Measurements from ENCODE around the gene MYBPC1. TPM values are rescaled to one million over a fixed set of nuclear protein-coding genes. Genes with fewer than 3 reads are reported as not detected.

MYBPC1 gene
- total RNA-seq, 1 donor from 2014 or later, result not detected

DNA sequence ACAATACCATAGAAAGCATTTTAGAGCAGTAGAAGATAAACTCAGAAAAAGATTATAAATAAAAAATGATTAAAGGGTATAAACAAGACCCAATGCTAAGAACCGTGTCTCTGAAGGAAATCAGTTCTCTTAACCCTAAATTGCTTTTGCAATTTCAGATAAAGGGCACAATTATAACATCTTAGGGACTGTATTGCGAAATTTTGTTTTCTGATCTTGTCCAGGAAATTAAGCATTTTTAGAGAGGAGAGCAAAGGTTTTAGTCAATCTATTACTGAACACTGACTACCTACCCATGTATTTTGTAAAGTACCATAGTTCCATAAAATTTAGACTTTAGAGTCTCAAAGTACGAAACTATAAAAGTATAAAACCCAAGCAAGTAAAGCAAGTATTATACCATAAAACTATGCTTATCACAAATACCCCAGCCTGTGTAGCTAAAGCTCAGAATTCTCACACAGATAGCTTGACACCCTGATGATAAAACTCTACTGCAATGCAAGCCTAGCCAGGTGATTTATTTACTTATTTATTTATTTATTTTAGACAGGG is 95.8 kb downstream of the MYBPC1 start:
- ATAC-seq, result peak; percentile 14
- no peak for DNase-seq (ENCODE audit: low spot score)

DNA sequence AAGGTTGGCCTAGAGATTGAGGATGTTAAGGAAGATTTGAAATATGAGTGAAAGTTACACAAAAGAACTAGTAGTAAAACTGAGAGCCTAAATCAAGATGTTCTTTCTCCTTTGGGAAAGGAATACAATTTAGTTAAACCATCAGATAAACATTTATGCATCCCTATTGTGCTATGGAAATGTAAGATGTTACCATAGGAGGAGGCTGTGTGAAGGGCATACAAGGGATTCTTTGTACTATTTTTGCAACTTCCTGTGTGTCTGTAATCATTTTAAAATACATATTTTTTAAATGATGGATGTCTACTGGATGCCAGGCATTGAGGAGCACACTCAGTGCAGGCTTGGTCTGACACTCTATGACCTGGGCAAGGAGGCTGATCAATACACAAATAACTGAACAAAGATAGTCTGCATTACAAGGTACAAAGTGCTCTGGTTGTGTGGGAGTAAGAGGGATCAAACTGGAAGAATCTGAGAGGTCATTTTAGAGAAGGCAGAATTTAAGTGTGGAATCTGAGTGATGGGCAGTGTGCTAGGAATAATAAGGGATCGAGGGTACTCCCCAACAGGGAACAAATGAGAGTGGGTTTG is 96.8 kb downstream of the MYBPC1 start:
- DNase-seq (ENCODE audit: low spot score) (no peak), ATAC-seq (peak; percentile 83)

DNA sequence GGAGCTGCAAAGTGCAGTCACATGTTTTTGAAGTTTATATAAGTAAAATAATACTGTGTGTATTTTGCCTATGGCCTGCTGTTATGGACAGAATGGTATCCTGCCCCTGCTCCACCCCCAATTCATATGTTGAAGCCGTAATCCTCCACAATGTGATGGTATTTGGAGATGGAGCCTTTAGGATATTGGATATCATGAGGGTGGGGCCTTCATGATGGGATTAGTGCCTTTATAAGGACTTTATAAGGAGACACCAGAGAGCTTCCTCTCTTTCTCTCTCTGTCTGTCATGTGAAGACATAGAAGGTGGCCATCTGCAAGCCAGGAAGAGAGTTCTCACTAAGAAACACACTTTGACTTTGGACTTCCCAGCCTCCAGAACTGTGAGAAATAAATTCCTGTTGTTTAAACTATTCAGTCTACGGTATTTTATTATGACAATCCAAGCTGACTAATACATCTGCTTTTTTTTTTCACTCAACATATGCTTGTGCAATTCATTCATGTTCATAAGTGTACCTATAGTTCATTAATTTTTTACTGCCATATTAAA is 99.6 kb downstream of the MYBPC1 start:
- ATAC-seq, result no peak

DNA sequence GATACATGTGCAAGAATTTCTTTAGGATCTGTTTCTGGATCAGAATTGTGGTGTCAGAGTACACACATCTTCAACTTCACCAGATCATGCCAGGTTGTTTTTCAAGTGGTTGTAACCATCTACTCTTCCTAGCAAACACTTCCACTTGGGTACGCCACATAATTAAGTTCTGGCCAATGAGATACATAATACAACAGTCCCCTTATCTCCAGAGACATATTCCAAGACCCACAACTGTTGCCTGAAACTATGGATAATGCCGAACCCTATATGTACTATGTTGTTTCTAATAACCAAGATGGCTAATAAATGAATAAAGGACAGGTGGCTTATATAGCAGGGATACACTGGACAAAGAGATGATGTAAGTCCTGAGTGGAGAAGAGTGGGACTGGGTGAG is 100.2 kb downstream of the MYBPC1 start:
- no peak for DNase-seq (ENCODE audit: low spot score)
- no peak for ATAC-seq

More for the DNA sequence above, 99.6 kb downstream of the MYBPC1 start:
- no peak for DNase-seq (ENCODE audit: low spot score)

DNA sequence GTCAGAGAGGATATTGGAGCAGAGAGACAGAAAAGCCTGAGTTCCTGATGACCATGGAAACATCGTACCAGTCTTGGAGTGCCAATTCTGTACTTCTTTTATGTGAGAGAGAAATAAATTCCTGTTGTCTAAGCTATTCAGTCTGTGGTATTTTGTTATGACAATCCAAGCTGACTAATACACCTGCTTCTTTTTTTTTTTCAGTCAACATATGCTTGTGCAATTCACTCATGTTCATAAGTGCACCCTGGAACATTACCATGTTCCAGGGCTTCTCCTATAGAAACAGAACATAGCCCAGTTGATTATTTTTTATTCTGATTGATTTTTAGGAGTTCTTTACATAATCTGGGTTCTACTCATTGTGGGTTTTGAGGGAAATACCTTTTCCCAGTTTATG is 100.9 kb downstream of the MYBPC1 start:
- no peak for DNase-seq (ENCODE audit: low spot score)
- ATAC-seq, result no peak

DNA sequence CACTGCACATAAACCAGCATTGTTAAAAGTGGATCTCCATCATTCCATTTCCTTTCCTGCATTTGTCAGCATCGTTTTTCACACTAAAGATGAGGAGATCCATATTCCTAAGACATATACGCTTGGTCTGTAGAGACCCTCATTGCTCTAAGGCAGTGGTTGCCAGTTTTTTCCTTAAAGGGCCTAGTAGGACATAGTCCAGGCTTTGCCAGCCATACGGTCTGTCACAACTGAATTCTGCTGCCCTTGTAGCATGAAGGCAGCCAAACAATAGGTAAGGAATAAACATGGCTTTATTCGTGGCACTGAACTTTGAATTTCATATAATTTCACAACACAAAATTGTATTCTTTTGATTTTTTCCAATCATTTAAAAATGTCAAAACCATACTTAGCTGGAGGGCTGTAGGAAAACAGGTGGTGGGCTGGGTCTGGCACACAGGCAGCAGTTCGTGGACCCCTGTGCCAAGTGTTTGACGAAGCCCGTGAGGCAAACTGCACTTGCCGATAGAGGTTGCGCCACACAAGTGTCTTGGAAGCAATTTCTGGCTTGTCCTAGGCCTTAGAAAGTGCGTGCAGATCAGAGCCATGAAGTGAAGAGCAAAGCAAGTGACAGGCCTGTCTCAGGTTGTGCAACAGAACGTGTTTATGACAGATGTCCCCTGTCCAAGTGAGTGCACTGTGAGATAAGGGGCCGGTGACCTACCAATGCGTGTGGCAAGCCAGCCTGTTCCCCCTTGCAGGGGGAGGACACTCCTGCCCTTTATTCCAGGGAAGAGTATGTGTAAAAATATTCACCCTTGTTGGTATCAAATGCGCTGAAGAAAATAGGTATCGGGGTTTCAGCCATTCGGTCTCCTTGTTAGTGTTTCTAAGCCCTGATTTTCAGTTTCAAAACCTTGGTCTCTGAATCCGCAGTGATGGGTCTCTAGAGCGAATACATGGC is 101.8 kb downstream of the MYBPC1 start:
- ATAC-seq, result peak; percentile 66
- DNase-seq (ENCODE audit: low spot score), result peak; percentile 91

DNA sequence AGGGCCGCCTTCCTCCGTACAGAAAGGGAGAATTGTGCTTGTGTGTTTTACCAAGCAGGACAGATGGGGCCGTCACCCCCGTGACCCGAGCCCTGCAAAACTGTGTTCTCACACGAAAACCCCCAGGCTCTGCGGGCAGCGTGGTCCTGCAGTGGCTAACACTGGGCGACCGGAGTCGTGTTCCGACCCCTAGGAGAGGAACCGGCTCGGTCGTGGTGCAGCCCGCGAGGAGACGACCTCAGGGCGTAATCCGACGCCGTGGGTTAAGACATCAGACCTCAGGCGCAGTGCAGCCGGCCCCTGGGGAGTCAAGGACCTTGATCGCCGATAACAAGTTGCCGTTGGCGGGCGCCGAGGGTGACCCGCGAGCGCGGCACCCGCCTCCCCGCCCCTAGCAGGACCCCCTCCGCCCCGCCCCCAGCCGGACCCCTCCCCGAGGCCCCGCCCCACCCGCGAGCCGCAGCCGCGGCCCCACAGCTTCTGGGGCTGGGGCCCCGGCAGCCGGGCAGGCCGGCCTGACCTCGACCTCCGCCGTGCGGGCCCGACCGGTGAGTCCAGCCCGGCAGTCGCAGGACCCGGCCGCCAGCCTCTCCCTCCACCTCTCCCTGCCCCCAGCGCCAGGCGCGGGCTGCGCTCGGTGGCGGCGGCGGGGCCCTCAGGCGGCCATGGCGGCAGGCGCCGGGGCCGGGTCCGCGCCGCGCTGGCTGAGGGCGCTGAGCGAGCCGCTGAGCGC is 102.6 kb downstream of the MYBPC1 start, which contains the start of gene CHPT1:
CHPT1 (plus strand) TSS at position 444 of the 733 bp plus-strand sequence; CDS start at position 666, 222 bp downstream.
- ATAC-seq (peak; percentile 70), DNase-seq (ENCODE audit: low spot score) (peak; percentile 89)

DNA sequence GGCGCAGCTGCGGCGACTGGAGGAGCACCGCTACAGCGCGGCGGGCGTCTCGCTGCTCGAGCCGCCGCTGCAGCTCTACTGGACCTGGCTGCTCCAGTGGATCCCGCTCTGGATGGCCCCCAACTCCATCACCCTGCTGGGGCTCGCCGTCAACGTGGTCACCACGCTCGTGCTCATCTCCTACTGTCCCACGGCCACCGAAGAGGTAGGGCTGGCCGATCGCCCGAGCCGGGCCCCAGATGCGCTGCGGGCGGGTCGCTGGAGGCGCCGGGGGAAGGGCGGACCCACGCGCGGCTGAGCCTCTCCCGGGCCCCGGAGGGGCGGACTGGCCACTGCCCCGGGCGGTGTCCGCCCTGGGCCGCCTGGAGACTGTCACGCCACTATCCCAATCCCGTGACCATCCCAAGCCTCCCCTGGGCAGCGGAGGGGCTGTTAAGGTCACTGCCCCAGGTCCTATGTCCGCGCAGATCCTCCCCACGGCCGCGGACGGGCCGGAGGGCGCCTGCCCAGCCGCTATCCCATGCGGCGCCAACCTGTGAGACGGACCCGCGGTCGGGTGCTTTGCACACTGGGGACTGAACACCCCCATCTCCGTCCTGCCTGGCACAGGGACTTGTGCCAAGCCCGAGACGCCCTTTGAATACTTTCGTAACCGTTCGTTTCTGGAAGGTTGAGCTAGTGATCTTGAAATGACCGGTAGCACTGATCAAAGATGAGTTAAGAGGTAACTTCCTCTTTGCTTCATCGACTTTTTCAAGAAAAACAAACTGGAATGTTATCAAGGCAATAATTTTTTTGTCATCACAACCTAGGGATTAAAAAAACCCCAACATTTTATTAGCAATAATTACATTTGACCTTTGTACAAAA is 103.4 kb downstream of the MYBPC1 start:
- DNase-seq (ENCODE audit: low spot score) (peak; percentile 92), ATAC-seq (peak; percentile 70)

DNA sequence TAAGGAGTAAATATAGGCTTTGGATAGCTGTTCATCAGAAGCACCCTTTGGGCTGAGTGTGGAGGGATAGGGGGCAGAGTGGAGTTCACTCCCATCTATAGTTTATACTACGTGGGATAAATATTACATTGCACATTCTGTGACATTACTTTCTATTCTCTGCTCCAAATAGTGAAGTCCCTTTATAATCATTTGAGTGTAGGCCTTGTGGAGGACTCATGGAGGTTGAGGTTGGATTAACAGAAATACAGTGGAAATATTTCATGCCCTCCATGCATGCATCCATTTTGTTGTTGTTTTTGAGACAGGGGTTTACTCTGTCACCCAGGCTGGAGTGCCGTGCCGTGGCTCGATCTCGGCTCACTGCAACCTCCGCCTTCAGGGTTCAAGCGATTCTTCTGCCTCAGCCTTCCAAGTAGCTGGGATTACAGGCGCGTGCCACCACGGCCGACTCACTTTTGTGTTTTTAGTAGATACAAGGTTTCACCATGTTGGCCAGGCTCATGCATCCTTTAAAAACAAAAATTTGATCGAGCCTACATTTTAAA is 104.1 kb downstream of the MYBPC1 start:
- DNase-seq (ENCODE audit: low spot score) (no peak), ATAC-seq (peak; percentile 2)

DNA sequence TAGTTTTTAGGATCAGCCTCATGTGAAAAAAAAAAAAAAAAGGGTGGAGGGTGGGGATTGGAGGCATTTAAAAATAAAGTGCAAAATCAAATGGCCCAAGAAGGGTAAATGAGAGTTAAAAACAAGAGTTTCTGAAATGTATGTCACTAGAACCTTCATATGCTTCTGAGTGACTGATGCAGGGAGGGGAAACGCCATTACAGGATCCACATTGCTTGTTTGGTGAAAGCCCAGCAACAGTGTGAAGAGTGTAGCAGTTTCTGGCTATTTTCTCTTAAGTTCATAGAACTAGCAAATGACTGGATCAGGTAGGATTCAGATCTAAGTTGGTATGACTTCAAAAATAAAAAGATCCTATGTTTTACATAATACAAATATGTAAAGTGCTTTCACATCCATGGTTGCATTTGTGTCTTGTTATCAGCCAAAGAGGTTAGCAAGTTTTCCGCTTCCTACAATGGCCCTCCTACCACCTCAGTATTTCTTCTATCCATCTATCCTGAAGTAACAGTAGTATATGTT is 105.6 kb downstream of the MYBPC1 start:
- ATAC-seq, result no peak
- no peak for DNase-seq (ENCODE audit: low spot score)

DNA sequence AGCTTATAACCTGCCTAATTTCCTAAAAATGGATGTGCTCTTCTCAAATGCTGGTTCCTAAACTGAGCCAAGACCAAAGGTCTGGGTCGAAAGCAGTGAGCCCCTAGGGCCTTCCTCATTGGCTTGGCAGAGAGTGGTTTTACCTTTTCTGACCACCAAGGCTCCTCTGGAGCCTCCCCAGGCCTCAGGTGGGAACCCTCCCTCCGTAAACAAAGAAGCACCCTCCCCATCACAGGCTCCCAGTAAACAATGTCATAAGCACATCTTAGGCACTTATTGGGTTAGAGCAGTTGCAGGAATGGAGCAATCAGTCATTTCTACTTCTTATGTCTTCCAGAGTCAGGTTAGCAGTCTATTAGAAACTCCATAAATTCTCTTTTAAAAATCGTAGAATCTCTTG is 108.7 kb downstream of the MYBPC1 start:
- ATAC-seq (no peak), DNase-seq (ENCODE audit: low spot score) (no peak)

DNA sequence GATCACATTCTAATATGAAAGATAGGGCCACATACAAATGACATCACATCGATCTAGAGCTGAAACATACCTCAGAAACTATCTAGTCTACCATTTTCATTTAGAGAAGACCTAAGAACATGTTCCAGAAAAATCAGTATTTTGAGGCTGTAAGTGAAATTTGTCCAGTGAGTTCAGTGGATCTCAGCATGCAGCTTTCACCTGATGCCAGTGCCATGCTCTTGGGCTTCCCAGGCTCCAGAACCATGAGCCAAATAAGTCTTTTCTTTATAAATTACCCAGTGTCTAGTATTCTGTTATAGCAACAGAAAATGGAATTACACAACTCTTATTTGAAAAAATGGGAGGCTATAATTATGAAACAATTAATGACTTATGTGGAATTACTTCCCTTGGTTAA is 111.6 kb downstream of the MYBPC1 start:
- ATAC-seq (no peak), DNase-seq (ENCODE audit: low spot score) (no peak)

DNA sequence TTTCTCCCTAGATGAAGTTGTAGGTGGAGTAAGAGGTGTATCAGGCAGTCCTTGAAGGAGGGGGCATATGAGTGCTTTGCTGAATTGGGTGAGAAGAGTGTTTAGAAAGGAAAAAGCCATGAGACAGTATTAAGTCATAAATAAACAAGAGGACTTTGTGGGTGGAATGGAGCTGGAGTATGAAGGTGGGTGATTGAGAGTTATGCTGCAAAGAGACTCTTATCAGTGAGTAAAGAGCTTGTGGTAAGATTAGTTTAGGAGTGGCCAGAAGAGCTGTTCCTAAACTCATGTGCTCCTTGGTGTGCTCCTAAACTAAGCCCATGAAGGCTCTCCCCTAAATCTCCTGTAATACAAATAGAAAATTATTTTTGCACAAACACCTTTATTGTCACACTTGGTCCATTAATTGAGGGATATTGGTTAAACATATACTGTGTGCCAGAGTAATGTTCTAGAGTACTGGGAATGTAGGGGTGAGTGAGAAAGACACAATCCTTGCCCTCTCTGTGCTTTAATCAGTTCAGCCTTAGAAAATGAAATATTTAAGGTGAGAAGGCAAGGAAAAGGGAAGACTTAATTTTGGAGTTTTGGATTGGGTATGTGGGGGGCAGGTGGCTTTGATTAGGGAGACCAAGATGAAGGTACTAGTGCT is 112.5 kb downstream of the MYBPC1 start:
- ATAC-seq (peak; percentile 25), DNase-seq (ENCODE audit: low spot score) (no peak)

DNA sequence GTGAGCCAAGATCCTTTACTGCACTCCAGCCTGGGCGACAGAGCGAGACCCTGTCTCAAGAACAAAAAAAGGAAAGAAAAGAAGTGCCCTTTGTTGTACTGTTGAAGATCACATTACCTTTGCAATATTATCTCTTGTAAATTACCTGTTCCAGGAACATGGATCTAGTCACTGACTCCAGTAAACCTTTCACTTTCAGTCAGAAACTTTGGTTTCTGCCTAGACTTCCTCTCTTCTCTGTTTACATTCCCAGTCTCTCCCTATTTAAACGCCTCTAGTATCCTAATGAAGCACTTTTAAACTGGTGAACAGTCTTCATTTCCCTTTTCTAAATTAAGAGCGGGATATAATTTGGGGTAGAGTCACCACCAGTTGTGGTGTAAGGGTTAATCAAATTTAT is 115.5 kb downstream of the MYBPC1 start:
- ATAC-seq (peak; percentile 49), DNase-seq (ENCODE audit: low spot score) (no peak)

DNA sequence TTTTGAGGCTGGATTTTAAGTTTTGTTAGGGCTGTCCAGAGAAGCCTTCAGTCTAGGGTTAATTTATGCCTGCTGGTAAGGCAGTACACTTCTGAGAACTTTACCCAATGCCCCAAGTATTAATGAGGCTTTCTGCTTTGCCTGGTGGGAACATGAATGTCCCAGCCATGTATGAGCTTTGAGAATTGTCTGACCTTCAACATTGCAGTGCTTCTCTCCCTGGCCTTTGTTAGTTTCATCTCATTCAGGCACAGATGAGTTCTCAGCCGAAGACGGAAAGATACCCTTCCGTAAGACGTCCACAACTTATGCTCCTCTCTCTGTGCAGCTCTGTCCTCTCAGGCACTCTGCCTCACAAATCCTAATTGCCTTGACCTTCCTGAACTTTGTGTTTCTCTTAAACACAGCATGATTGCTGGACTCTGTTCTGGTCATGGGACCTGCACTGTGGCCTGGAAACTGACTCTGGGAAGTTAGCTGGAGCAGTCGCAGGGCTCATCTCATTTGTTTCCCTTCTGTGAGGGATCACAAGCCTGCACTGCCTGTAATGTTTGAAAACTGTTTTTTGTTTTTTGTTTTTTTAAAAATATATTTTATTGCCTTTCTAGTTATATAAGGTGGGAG is 118.4 kb downstream of the MYBPC1 start:
- DNase-seq (ENCODE audit: low spot score) (peak; percentile 87), ATAC-seq (peak; percentile 91)

DNA sequence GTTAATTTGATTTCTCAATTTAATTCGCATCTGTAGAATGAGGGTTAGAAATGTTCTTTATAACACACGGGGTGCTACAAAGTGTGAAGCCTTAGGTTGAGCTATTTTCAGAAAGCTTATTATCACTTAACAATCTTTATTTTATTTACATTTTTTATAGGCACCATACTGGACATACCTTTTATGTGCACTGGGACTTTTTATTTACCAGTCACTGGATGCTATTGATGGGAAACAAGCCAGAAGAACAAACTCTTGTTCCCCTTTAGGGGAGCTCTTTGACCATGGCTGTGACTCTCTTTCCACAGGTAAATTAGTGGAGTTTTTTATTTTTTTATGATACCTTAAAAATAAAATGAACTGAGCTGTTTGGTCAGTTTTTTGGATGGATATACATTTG is 119.2 kb downstream of the MYBPC1 start:
- DNase-seq (ENCODE audit: low spot score) (no peak), ATAC-seq (no peak)

DNA sequence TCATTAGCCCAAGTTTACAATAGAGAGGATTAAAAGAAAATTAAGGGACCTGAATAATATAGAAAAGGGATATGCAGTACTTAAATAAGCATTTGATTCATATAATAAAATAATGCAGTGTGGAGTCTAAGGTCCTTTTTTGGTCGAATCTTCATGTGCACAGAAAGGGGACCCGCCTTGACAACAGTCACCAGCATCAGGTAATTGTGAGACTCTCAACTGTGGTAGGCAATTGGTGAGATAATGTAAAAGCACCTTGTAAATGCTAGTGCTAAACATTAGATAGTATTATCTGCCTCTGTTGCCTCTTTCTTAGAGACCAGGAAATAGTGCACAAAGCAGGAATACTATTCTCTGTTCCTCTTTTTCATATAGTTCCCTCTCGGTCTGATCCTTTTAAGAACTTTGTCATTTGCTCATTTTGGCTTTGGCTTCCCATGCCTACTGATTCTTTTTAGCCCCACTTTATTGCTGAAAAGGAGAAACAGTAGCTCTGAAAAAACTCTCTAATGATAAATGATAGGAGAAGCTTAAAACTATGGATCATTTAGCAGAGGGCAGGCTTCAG is 120.2 kb downstream of the MYBPC1 start:
- no peak for DNase-seq (ENCODE audit: low spot score)
- ATAC-seq, result no peak

DNA sequence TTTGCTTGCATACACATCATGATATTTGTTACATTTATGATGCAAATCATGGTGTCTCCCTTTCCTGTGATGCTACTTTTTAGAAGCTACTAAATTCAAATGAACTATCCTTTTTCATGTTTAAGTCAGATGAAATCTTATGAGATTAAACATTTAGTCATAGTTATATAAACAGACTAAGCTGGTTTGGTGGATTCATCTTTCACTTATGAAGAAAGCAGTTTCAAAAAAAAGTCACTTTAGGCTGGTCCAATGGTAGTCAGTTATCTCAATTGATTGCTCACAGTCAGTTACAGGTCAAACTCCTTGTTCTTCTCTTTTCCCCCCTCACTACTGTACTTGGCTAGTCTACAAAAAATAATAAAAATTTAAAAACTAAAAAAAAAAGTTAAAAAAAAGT is 124.8 kb downstream of the MYBPC1 start:
- ATAC-seq, result no peak
- DNase-seq (ENCODE audit: low spot score), result no peak

All from left lobe of liver (tissue), 2 donors.